ENCODE data around the gene RNF146. TPM values are rescaled to one million over a fixed set of nuclear protein-coding genes. Genes with fewer than 3 reads are reported as not detected.

The RNF146 gene
- total and polyA plus RNA-seq, 2 of the 13 experiments (the other 11 are each of a cell fraction or from before 2014, with no cell fraction given), result 18.8 to 27.6 TPM

GRCh38 chr6:127266892-127267645 is 405 bp downstream of the RNF146 start (continued):
- TF ChIP-seq NONO (IDR thresholded peaks at IDR 0.05) (no peak), NONO (CRISPR knock-in tag; conservative IDR thresholded peaks at IDR 0.05) (peak; percentile 27; the same call in 1 of the 2 replicates), ZBTB25 (CRISPR knock-in tag; IDR thresholded peaks at IDR 0.05) (peak; percentile 92), SRY (CRISPR knock-in tag; IDR thresholded peaks at IDR 0.05) (peak; percentile 84), MEF2D (CRISPR knock-in tag; IDR thresholded peaks at IDR 0.05) (no peak), SP1 (IDR thresholded peaks at IDR 0.05) (no peak), SP1 (CRISPR knock-in tag; IDR thresholded peaks at IDR 0.05) (no peak; the same call in 1 of the 2 replicates), NFE2L2 (IDR thresholded peaks at IDR 0.05; ENCODE audit: low read length) (no peak), CENPT (CRISPR knock-in tag; IDR thresholded peaks at IDR 0.05; ENCODE audit: low read depth) (peak; percentile 88), ZNF382 (CRISPR knock-in tag; IDR thresholded peaks at IDR 0.05; ENCODE audit: borderline replicate concordance) (no peak), FOXP1 (IDR thresholded peaks at IDR 0.05) (no peak), FOXP1 (CRISPR knock-in tag; IDR thresholded peaks at IDR 0.05) (no peak), ZNF740 (CRISPR knock-in tag; IDR thresholded peaks at IDR 0.05) (peak; percentile 67; the same call in 1 of the 2 replicates), ZUFSP (CRISPR knock-in tag; IDR thresholded peaks at IDR 0.05; ENCODE audit: borderline replicate concordance) (no peak), ZNF431 (CRISPR knock-in tag; IDR thresholded peaks at IDR 0.05; ENCODE audit: borderline replicate concordance, low read depth) (0 out of 2 replicates have a peak, but pooled peaks have one; percentile 24), ZNF142 (CRISPR knock-in tag; IDR thresholded peaks at IDR 0.05) (no peak; the same call in 1 of the 2 replicates), NR2F2 (IDR thresholded peaks at IDR 0.05; ENCODE audit: borderline replicate concordance, low read depth) (0 out of 2 replicates have a peak, but pooled peaks have one; percentile 18), ZSCAN31 (CRISPR knock-in tag; IDR thresholded peaks at IDR 0.05; ENCODE audit: low read depth) (peak; percentile 98)
